Femur (tissue), 1 donor: ENCODE measurements around the gene STIM1.
A peak's percentile ranks its signal among the peaks of the same experiment; 100 is the strongest.
"Not testable (repeated sequence)": the region's sequence is repeated elsewhere in the genome, so short reads cannot be mapped to it uniquely, and the experiment has no call there.

Experiments used
- DNase-seq: peaks from one replicate; pipeline ENCODE4 v3.0.0-alpha.2; 2017

STIM1 gene

GRCh38 chr11:3890014-3890413 is 34.5 kb downstream of the STIM1 start:
- DNase-seq = no peak

GRCh38 chr11:3890806-3891205 is 35.3 kb downstream of the STIM1 start:
- no peak for DNase-seq

GRCh38 chr11:3891751-3892150 is 36.3 kb downstream of the STIM1 start:
- no peak for DNase-seq

GRCh38 chr11:3892156-3892555 is 36.7 kb downstream of the STIM1 start:
- DNase-seq = no peak

GRCh38 chr11:3893311-3893710 is 37.8 kb downstream of the STIM1 start:
- no peak for DNase-seq

GRCh38 chr11:3894128-3894731 is 38.8 kb downstream of the STIM1 start:
- peak; percentile 71 for DNase-seq

GRCh38 chr11:3896644-3897043 is 41.2 kb downstream of the STIM1 start:
- no peak for DNase-seq

- not testable (repeated sequence) for DNase-seq
These were observed 44.8 kb downstream of the STIM1 start for GRCh38 chr11:3900230-3900629.

- DNase-seq = no peak
These were observed 46.0 kb downstream of the STIM1 start for GRCh38 chr11:3901249-3902025.

GRCh38 chr11:3902441-3902840 is 47.0 kb downstream of the STIM1 start:
- no peak for DNase-seq

GRCh38 chr11:3903207-3903896 is 47.9 kb downstream of the STIM1 start:
- DNase-seq = no peak

- DNase-seq = no peak
These were observed 48.8 kb downstream of the STIM1 start for GRCh38 chr11:3904228-3904627.

GRCh38 chr11:3905080-3905953 is 49.9 kb downstream of the STIM1 start:
- DNase-seq = no peak

GRCh38 chr11:3906166-3906565 is 50.7 kb downstream of the STIM1 start:
- DNase-seq = no peak

GRCh38 chr11:3907590-3907989 is 52.1 kb downstream of the STIM1 start:
- DNase-seq = no peak

GRCh38 chr11:3909901-3910300 is 54.4 kb downstream of the STIM1 start:
- no peak for DNase-seq

- DNase-seq = no peak
These were observed 56.5 kb downstream of the STIM1 start for GRCh38 chr11:3911908-3912505.

- DNase-seq = no peak
These were observed 58.5 kb downstream of the STIM1 start for GRCh38 chr11:3913921-3914320.

- DNase-seq = no peak
These were observed 59.3 kb downstream of the STIM1 start for GRCh38 chr11:3914805-3915204.

- DNase-seq = no peak
These were observed 61.5 kb downstream of the STIM1 start for GRCh38 chr11:3916962-3917361.

- DNase-seq = no peak
These were observed 64.8 kb downstream of the STIM1 start for GRCh38 chr11:3920148-3920852.

GRCh38 chr11:3922056-3922455 is 66.6 kb downstream of the STIM1 start:
- no peak for DNase-seq
